HEK293T (cell line): Measurements from ENCODE around the gene MBNL2.

ENCODE experiments used
- CTCF ChIA-PET: fragments of 350-600 bp; formaldehyde crosslinking; extraction: SDS; loops from one replicate; lab custom pipeline; 2021; ENCODE audit warnings: antibody characterized with exemption, inconsistent platforms; lab: Yijun Ruan, JAX
- POLR2A ChIA-PET: fragments of 350-600 bp; formaldehyde crosslinking; extraction: SDS; loops from one replicate; lab custom pipeline; 2020; ENCODE audit warnings: antibody characterized with exemption, inconsistent platforms; lab: Yijun Ruan, JAX
- DNase-seq: peaks from one replicate; pipeline ENCODE4 v3.0.0; 2012; ENCODE audit warnings: mixed read lengths; ENCODE audit errors: extremely low spot score
- ARNT ChIP-seq: fragments of 450-650 bp; IDR thresholded peaks from 2 replicates; pipeline ENCODE4 v1.6.1; 2017; ENCODE audit warnings: mild to moderate bottlenecking
- BHLHE40 ChIP-seq: fragments of 450-650 bp; IDR thresholded peaks from 2 replicates; pipeline ENCODE4 v1.6.1; 2016; ENCODE audit warnings: mild to moderate bottlenecking, moderate library complexity, borderline replicate concordance
- CTBP1 ChIP-seq: fragments of 450-650 bp; IDR thresholded peaks from 2 replicates; pipeline ENCODE4 v1.6.1; 2016; ENCODE audit warnings: borderline replicate concordance
- ELF4 ChIP-seq: fragments of 450-650 bp; IDR thresholded peaks from 2 replicates; pipeline ENCODE4 v1.6.1; 2017; ENCODE audit warnings: antibody characterized with exemption
- FOXA1 ChIP-seq: fragments of 450-650 bp; IDR thresholded peaks from 2 replicates; pipeline ENCODE4 v1.6.1; 2016; ENCODE audit warnings: mild to moderate bottlenecking
- FOXK2 ChIP-seq: fragments of 450-650 bp; IDR thresholded peaks from 2 replicates; pipeline ENCODE4 v1.6.1; 2016; ENCODE audit warnings: mild to moderate bottlenecking
- FOXM1 ChIP-seq: fragments of 450-650 bp; IDR thresholded peaks from 2 replicates; pipeline ENCODE4 v1.6.1; 2017; ENCODE audit warnings: mild to moderate bottlenecking, borderline replicate concordance
- HDGF ChIP-seq: fragments of 450-650 bp; IDR thresholded peaks from 2 replicates; pipeline ENCODE4 v1.6.1; 2017; ENCODE audit warnings: antibody characterized with exemption, borderline replicate concordance
- L3MBTL2 ChIP-seq: fragments of 450-650 bp; conservative IDR thresholded peaks from 2 replicates; pipeline ENCODE4 v1.6.1; 2016; ENCODE audit warnings: mild to moderate bottlenecking
- LEF1 ChIP-seq: fragments of 450-650 bp; IDR thresholded peaks from 2 replicates; pipeline ENCODE4 v1.6.1; 2017; ENCODE audit warnings: mild to moderate bottlenecking, borderline replicate concordance
- NFRKB ChIP-seq: fragments of 450-650 bp; IDR thresholded peaks from 2 replicates; pipeline ENCODE4 v1.6.1; 2016; ENCODE audit warnings: mild to moderate bottlenecking, moderate library complexity
- PKNOX1 ChIP-seq: fragments of 450-650 bp; IDR thresholded peaks from 2 replicates; pipeline ENCODE4 v1.6.1; 2016
- SP1 ChIP-seq: fragments of 450-650 bp; IDR thresholded peaks from 2 replicates; pipeline ENCODE4 v1.6.1; 2017
- SUZ12 ChIP-seq: fragments of 450-650 bp; IDR thresholded peaks from 2 replicates; pipeline ENCODE4 v1.6.1; 2016; ENCODE audit warnings: mild to moderate bottlenecking
- TARDBP ChIP-seq: fragments of 450-650 bp; IDR thresholded peaks from 2 replicates; pipeline ENCODE4 v1.6.1; 2016
- ZNF384 ChIP-seq: fragments of 450-650 bp; IDR thresholded peaks from 2 replicates; pipeline ENCODE4 v1.6.1; 2016

Gene MBNL2

DNA sequence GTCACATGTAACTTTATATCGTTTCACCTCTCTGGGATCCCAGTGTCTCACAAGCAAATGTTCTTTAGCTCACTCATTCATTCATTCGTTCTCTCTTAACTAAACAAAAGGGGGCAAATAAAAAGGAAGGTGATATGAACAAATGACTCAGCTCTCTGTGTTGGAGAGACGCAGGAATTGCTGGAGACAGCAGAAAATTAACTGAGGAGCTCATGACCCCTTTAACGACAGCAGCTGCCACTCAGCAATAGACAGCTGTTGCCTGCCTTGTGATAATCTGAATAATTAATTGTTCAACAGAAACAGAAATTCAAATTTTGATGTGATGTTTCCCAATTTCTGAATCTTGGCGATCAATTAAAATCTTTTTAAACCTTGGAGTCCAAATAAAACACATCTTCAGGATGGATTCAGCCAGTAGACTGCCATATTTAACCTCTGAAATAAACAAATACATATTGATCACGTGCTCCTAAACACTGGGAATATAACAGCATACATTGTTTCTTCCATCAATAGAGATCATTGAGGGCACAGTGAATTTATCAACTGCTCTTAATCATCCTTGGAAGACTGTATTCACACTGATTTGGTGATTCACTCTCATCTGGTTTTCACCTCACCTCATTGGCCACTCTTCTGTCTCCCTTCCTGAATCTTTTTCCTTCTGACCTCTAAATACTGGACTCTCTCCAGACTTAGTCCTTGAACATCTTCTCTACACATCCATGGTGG lies 63.3 kb downstream of the MBNL2 start:
- ChIA-PET CTCF (no interaction called here), POLR2A (no interaction called here)
- no peak for DNase-seq
- TF ChIP-seq PKNOX1, result no peak
- no peak for TF ChIP-seq TARDBP
- no peak for TF ChIP-seq FOXA1
- no peak for TF ChIP-seq LEF1
- no peak for TF ChIP-seq SUZ12
- no peak for TF ChIP-seq FOXK2
- TF ChIP-seq FOXM1, result no peak
- TF ChIP-seq L3MBTL2, result no peak
- TF ChIP-seq HDGF, result no peak

DNA sequence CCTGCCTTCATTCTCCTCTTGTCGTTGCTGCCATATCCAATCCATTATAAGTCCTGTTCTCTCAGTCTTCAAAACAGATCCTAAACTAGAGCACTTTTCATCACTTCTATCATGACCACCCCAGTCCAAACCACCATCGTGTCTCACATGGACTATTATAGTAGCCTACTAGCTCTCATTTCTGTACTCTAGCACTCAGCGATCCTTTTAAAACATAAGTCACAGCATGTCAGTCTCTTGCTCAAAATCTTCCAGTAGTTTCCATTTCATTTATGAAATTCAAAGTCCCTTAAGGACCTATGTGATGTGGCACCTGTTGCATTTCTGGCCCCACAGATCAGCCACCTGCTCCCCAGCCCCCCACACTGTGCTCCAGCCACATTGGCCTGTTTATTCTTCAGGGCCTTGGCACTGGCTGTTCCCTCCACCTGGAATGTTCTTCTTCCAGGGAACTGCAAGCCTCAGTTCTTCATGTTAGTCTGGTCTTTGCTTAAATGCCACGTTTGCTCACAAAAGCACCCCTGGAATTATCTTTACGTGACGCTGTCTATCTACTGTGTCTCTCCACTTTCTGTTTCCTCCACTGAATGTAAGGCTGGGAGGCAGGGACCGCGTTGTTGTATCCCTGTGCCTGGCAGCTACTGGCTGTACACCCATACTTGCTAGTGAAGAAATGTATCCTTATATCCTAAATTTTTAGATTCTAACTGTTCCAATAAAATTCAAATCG lies 64.3 kb downstream of the MBNL2 start:
- no peak for DNase-seq
- ChIA-PET CTCF (no interaction called here), POLR2A (no interaction called here)
- TF ChIP-seq CTBP1 (no peak), FOXK2 (no peak), SP1 (no peak), BHLHE40 (no peak), ARNT (no peak)

DNA sequence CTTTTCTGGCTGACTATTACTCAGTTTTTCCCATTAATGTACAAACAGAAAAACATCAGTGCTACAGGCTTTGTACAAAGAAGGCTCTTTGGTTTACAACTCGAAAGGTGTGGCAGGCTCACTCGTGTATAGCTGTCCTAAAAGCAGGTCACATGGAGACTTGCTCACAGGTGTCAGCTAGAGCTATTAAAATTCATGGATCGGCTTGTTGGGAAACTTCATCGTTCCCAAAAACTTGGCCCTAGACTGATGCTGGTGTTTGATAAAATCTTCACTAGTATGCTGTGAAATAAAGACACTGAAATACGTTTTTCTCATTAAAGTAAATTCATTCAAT lies 64.9 kb downstream of the MBNL2 start:
- no peak for DNase-seq
- ChIA-PET CTCF (no interaction called here), POLR2A (no interaction called here)
- TF ChIP-seq FOXK2 (no peak), L3MBTL2 (no peak), ZNF384 (no peak), ARNT (no peak), PKNOX1 (no peak), BHLHE40 (no peak), TARDBP (no peak), SP1 (no peak), NFRKB (no peak), FOXA1 (no peak), CTBP1 (no peak), LEF1 (no peak), FOXM1 (no peak), HDGF (no peak), ELF4 (no peak)

DNA sequence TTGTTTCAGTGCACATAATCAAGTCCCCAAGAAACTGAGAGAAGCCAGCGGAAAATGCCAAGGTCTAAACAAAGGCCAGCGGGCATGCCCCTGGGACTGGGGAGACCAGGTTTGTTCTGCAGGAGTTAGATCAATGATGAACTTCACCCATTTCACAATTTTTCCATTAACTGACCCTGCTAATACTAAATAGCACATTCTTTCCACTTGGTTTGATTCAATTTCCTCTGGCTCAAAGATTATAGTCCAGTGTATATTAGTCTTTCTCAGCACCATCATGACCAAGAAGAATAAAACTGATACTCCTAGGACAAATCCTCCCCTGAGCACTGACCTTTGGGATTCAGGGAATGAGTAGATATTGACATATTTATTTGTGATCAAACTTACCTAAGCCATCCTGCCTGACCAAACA lies 66.4 kb downstream of the MBNL2 start:
- DNase-seq, result no peak
- TF ChIP-seq FOXM1 (no peak), NFRKB (no peak), HDGF (no peak), FOXA1 (no peak), ARNT (no peak), LEF1 (no peak), BHLHE40 (no peak), L3MBTL2 (no peak), SP1 (no peak), FOXK2 (no peak), SUZ12 (no peak), ELF4 (no peak), PKNOX1 (no peak), ZNF384 (no peak), CTBP1 (no peak), TARDBP (no peak)
- ChIA-PET POLR2A (no interaction called here), CTCF (interaction anchor here (0.8 kb wide), 1 partner anchor 20 kb away, joined by 3 read pairs; no protein-coding TSS in a partner anchor)

GRCh38 chr13:97289514-97290298 lies 67.6 kb downstream of the MBNL2 start:
- TF ChIP-seq TARDBP (no peak), FOXK2 (no peak), SUZ12 (no peak), ELF4 (no peak), L3MBTL2 (no peak), SP1 (no peak), ZNF384 (no peak), ARNT (no peak), CTBP1 (no peak), HDGF (no peak), PKNOX1 (no peak), FOXM1 (no peak), NFRKB (no peak), FOXA1 (no peak)
- ChIA-PET CTCF (no interaction called here), POLR2A (no interaction called here)
- no peak for DNase-seq
